IMR-90 (cell line): ENCODE results near the gene ADGRF1. TPM values are rescaled to one million over a fixed set of nuclear protein-coding genes. Genes with fewer than 3 reads are reported as not detected.

ENCODE experiments used
- ATAC-seq: fragments of 200-7000 bp; cut with Tn5 transposase; 2 replicates; pipeline ENCODE4 v1.9.1; 2020; ENCODE audit warnings: low read depth, mild to moderate bottlenecking, moderate library complexity
- BruUV-seq: library from RNA; stranded (reverse); fragments of 400-500 nt; replicated peaks from 2 replicates; lab custom pipeline; 2021; lab: Mats Ljungman, UMichigan
- CTCF ChIA-PET: fragments of 300-600 bp; formaldehyde crosslinking; extraction: SDS; loops from one replicate; lab custom pipeline; 2021; ENCODE audit warnings: antibody characterized with exemption; lab: Yijun Ruan, JAX
- POLR2A ChIA-PET: fragments of 300-600 bp; sonication (Branson Sonifier 250); formaldehyde crosslinking; loops from one replicate; lab custom pipeline; 2022; ENCODE audit warnings: antibody characterized with exemption; ENCODE audit not compliant: unreplicated experiment; lab: Charles Lee
- DNase-seq: peaks from one replicate; pipeline ENCODE4 v3.0.0; 2013
- H2AFZ ChIP-seq: replicated peaks from 2 replicates; pipeline ENCODE3; 2013; ENCODE audit warnings: low read length, mild to moderate bottlenecking; ENCODE audit not compliant: poor library complexity
- H2AK5ac ChIP-seq: 2 replicates; pipeline ENCODE4 v1.6.1; 2013; ENCODE audit warnings: low read depth, low read length, inconsistent platforms
- H2AK9ac ChIP-seq: replicated peaks from 2 replicates; pipeline ENCODE3; 2013; ENCODE audit warnings: mild to moderate bottlenecking, low read depth, low read length, moderate library complexity; ENCODE audit not compliant: poor library complexity
- H2BK120ac ChIP-seq: 2 replicates; pipeline ENCODE4 v1.6.1; 2013; ENCODE audit warnings: low read depth, low read length, inconsistent platforms
- H2BK15ac ChIP-seq: 3 replicates; pipeline ENCODE4 v1.6.1; 2013; ENCODE audit warnings: low read depth, low read length, inconsistent platforms
- H2BK20ac ChIP-seq: 2 replicates; pipeline ENCODE4 v1.6.1; 2013; ENCODE audit warnings: low read depth, mild to moderate bottlenecking, inconsistent platforms, low read length, moderate library complexity
- H2BK5ac ChIP-seq: 2 replicates; pipeline ENCODE4 v1.6.1; 2013; ENCODE audit warnings: mild to moderate bottlenecking, low read depth, low read length, inconsistent platforms; ENCODE audit not compliant: poor library complexity, severe bottlenecking
- H3K14ac ChIP-seq: replicated peaks from 2 replicates; pipeline ENCODE4 v1.6.1; 2013; ENCODE audit warnings: low read depth, low read length, inconsistent platforms
- H3K18ac ChIP-seq: 2 replicates; pipeline ENCODE4 v1.6.1; 2013; ENCODE audit warnings: low read depth, low read length, control low read depth
- H3K23ac ChIP-seq: 2 replicates; pipeline ENCODE4 v1.6.1; 2013; ENCODE audit warnings: low read depth, low read length, inconsistent platforms
- H3K27ac ChIP-seq: 2 replicates; pipeline ENCODE4 v1.5.1; 2013; ENCODE audit warnings: mild to moderate bottlenecking, control low read depth, low read length; ENCODE audit not compliant: insufficient read depth
- H3K27me3 ChIP-seq: 2 replicates; pipeline ENCODE4 v1.6.1; 2013; ENCODE audit warnings: low read length; ENCODE audit not compliant: control insufficient read depth, insufficient read depth
- H3K36me3 ChIP-seq: 2 replicates; pipeline ENCODE4 v1.6.1; 2013; ENCODE audit warnings: low read length, mixed read lengths; ENCODE audit not compliant: control insufficient read depth, insufficient read depth
- H3K4ac ChIP-seq: 2 replicates; pipeline ENCODE4 v1.6.1; 2013; ENCODE audit warnings: low read depth, low read length, inconsistent platforms
- H3K4me1 ChIP-seq: 2 replicates; pipeline ENCODE4 v1.6.1; 2013; ENCODE audit warnings: low read length, mixed read lengths; ENCODE audit not compliant: control insufficient read depth, insufficient read depth
- H3K4me2 ChIP-seq: 2 replicates; pipeline ENCODE4 v1.6.1; 2013; ENCODE audit warnings: low read depth, mild to moderate bottlenecking, control low read depth, low read length, moderate library complexity
- H3K4me3 ChIP-seq: 2 replicates; pipeline ENCODE4 v1.5.1; 2013; ENCODE audit warnings: low read depth, mild to moderate bottlenecking, control low read depth, low read length, moderate library complexity; ENCODE audit not compliant: insufficient read depth
- H3K56ac ChIP-seq: 2 replicates; pipeline ENCODE4 v1.6.1; 2013; ENCODE audit warnings: low read length, inconsistent platforms; ENCODE audit not compliant: insufficient read depth; ENCODE audit errors: extremely low read depth
- H3K79me1 ChIP-seq, 2 experiments: 2 replicates each; pipeline ENCODE4 v1.6.1; 2013; ENCODE audit warnings: low read length in 2 of 2, inconsistent platforms in 1 of 2, low read depth in 1 of 2
- H3K9ac ChIP-seq: 2 replicates; pipeline ENCODE4 v1.6.1; 2013; ENCODE audit warnings: low read depth, low read length, control low read depth
- H3K9me1 ChIP-seq: 2 replicates; pipeline ENCODE4 v1.6.1; 2013; ENCODE audit warnings: low read length, inconsistent platforms; ENCODE audit not compliant: insufficient read depth
- H3K9me3 ChIP-seq: 2 replicates; pipeline ENCODE4 v1.6.1; 2013; ENCODE audit warnings: low read length; ENCODE audit not compliant: control insufficient read depth, insufficient read depth
- H4K20me1 ChIP-seq: 2 replicates; pipeline ENCODE4 v1.6.1; 2013; ENCODE audit warnings: low read length, inconsistent platforms; ENCODE audit not compliant: insufficient read depth
- H4K5ac ChIP-seq: 2 replicates; pipeline ENCODE4 v1.6.1; 2013; ENCODE audit warnings: mild to moderate bottlenecking, low read depth, low read length, control low read depth
- H4K8ac ChIP-seq, 2 experiments: 2 replicates each; pipeline ENCODE4 v1.6.1; 2013; ENCODE audit warnings: low read depth in 2 of 2, low read length in 2 of 2, control low read depth in 1 of 2, inconsistent platforms in 1 of 2
- H4K91ac ChIP-seq: 2 replicates; pipeline ENCODE4 v1.6.1; 2013; ENCODE audit warnings: low read depth, low read length, inconsistent platforms; ENCODE audit not compliant: insufficient read depth
- BHLHE40 ChIP-seq: fragments of 150-350 bp; IDR thresholded peaks from 2 replicates; pipeline ENCODE4 v1.6.1; 2016; ENCODE audit warnings: mild to moderate bottlenecking, low read depth, low read length
- CEBPB ChIP-seq: IDR thresholded peaks from 2 replicates; pipeline ENCODE4 v1.6.1; 2012; ENCODE audit warnings: low read depth, low read length, improper control_type of control experiment
- CHD1 ChIP-seq: IDR thresholded peaks from 2 replicates; pipeline ENCODE4 v1.6.1; 2012; ENCODE audit warnings: low read depth, low read length, improper control_type of control experiment
- CTCF ChIP-seq: conservative IDR thresholded peaks from 2 replicates; pipeline ENCODE4 v1.5.1; 2012; ENCODE audit warnings: mild to moderate bottlenecking, low read depth, low read length, improper control_type of control experiment
- ELK1 ChIP-seq: fragments of 150-350 bp; IDR thresholded peaks from 2 replicates; pipeline ENCODE4 v1.6.1; 2016; ENCODE audit warnings: low read depth, mild to moderate bottlenecking, low read length, moderate library complexity, borderline replicate concordance
- FOS ChIP-seq: fragments of 150-350 bp; IDR thresholded peaks from 2 replicates; pipeline ENCODE4 v1.6.1; 2016; ENCODE audit warnings: low read depth, low read length
- MAFK ChIP-seq: IDR thresholded peaks from 2 replicates; pipeline ENCODE4 v1.6.1; 2012; ENCODE audit warnings: low read depth, low read length, improper control_type of control experiment
- MAZ ChIP-seq: IDR thresholded peaks from 2 replicates; pipeline ENCODE4 v1.6.1; 2012; ENCODE audit warnings: low read depth, mild to moderate bottlenecking, low read length, improper control_type of control experiment, moderate library complexity, borderline replicate concordance
- MXI1 ChIP-seq: IDR thresholded peaks from 2 replicates; pipeline ENCODE4 v1.6.1; 2012; ENCODE audit warnings: low read depth, mild to moderate bottlenecking, low read length, moderate library complexity, borderline replicate concordance
- NFE2L2 ChIP-seq: fragments of 150-350 bp; IDR thresholded peaks from 2 replicates; pipeline ENCODE4 v1.6.1; 2016; ENCODE audit warnings: low read depth, mild to moderate bottlenecking, low read length
- POLR2A ChIP-seq: IDR thresholded peaks from 2 replicates; pipeline ENCODE4 v1.6.1; 2012; ENCODE audit warnings: mild to moderate bottlenecking, low read depth, low read length
- RAD21 ChIP-seq: IDR thresholded peaks from 2 replicates; pipeline ENCODE4 v1.6.1; 2012; ENCODE audit warnings: low read length, improper control_type of control experiment
- RCOR1 ChIP-seq: IDR thresholded peaks from 2 replicates; pipeline ENCODE4 v1.6.1; 2012; ENCODE audit warnings: mild to moderate bottlenecking, low read length, improper control_type of control experiment; ENCODE audit not compliant: insufficient replicate concordance
- RFX5 ChIP-seq: IDR thresholded peaks from 2 replicates; pipeline ENCODE4 v1.8.0; 2012; ENCODE audit warnings: low read depth, mild to moderate bottlenecking, low read length, moderate library complexity
- SMC3 ChIP-seq: fragments of 150-350 bp; IDR thresholded peaks from 2 replicates; pipeline ENCODE4 v1.6.1; 2016; ENCODE audit warnings: low read depth, mild to moderate bottlenecking, antibody characterized with exemption, low read length, moderate library complexity
- USF2 ChIP-seq: fragments of 150-350 bp; IDR thresholded peaks from 2 replicates; pipeline ENCODE4 v1.6.1; 2017; ENCODE audit warnings: mild to moderate bottlenecking, antibody characterized with exemption, low read length, low read depth
- WGBS, 2 experiments: methylation state at CpG; one replicate each; pipeline versions ENCODE4 v1.1.5 to v1.1.7; 2013; ENCODE audit warnings: missing lambda C conversion rate in 2 of 2; ENCODE audit not compliant: insufficient read length in 1 of 2; ENCODE audit errors: extremely low coverage in 2 of 2; 5-methylcytosine and 5-hydroxymethylcytosine counted together
- dilution Hi-C: fragments of 300-500 bp; cut with HindIII; formaldehyde crosslinking; loops from one replicate; pipeline ENCODE4 v1.14.3; 2018; ENCODE audit warnings: low sequenced_read_pairs; ENCODE audit not compliant: unreplicated experiment
- in situ Hi-C: fragments of 300-500 bp; cut with MboI; formaldehyde crosslinking; loops from 3 replicates; pipeline ENCODE4 v1.14.3; 2019; ENCODE audit warnings: low sequenced_read_pairs, inconsistent platforms, mixed read lengths
- intact Hi-C: fragments of 100-400 bp; cut with micrococcal nuclease; formaldehyde crosslinking; loops from 2 replicates; pipeline ENCODE4 v1.10.0; 2022
- polyA plus RNA-seq, 3 experiments: library from polyadenylated mRNA; depleted of rRNA; stranded (reverse); fragments of >200 nt; gene quantifications; 2 replicates each; pipeline ENCODE4 v1.2.3, GENCODE V29; 2012; ENCODE audit warnings: low replicate concordance in 1 of 3
- total RNA-seq: library from RNA; depleted of rRNA; stranded (reverse); fragments of >200 nt; gene quantifications from 2 replicates; pipeline ENCODE4 v1.2.3, GENCODE V29; 2012

ADGRF1 gene
- total and polyA plus RNA-seq, 2 of the 4 experiments (the other 2 are of a cell fraction): not detected

GRCh38 chr6:47009583-47009982 lies 32.5 kb downstream of the ADGRF1 start:
- no peaks in the 10 kb centered on the region; the same call in 1 of the 2 replicates for H3K9me1 ChIP-seq
- no peaks in the 10 kb centered on the region for H4K20me1 ChIP-seq
- TF ChIP-seq POLR2A (no peak), RCOR1 (no peak), MXI1 (no peak), CTCF (no peak), ELK1 (no peak), FOS (no peak), USF2 (no peak), MAFK (no peak), SMC3 (no peak), RAD21 (no peak), CEBPB (no peak), BHLHE40 (no peak), CHD1 (no peak), NFE2L2 (no peak), MAZ (no peak), RFX5 (no peak)
- no peak overlapping the region for H4K8ac ChIP-seq
- no peak overlapping the region for H3K27ac ChIP-seq
- no peak overlapping the region for H2BK120ac ChIP-seq
- no peak overlapping the region for H3K4me2 ChIP-seq
- H3K9ac ChIP-seq: no peak overlapping the region
- dilution Hi-C loops (no loop called here), intact Hi-C loops (no loop called here), in situ Hi-C loops (no loop called here)
- no peak overlapping the region for H2AK9ac ChIP-seq
- no peak overlapping the region for H3K14ac ChIP-seq
- H3K36me3 ChIP-seq: no peaks in the 10 kb centered on the region
- no peak overlapping the region for H2BK5ac ChIP-seq
- CTCF ChIA-PET: no interaction called here
- no peaks in the 10 kb centered on the region for H3K79me1 ChIP-seq
- no peaks in the 10 kb centered on the region for H3K27me3 ChIP-seq
- no peak overlapping the region for H2AK5ac ChIP-seq
- H4K91ac ChIP-seq: no peak overlapping the region
- POLR2A ChIA-PET: no interaction called here
- H3K4me3 ChIP-seq: no peak overlapping the region
- H2BK20ac ChIP-seq: no peak overlapping the region
- H3K23ac ChIP-seq: no peak overlapping the region
- no peak overlapping the region for H2AFZ ChIP-seq
- H4K5ac ChIP-seq: no peak overlapping the region
- no peak for DNase-seq
- H3K18ac ChIP-seq: no peak overlapping the region
- no peak for ATAC-seq
- H3K56ac ChIP-seq: no peak overlapping the region
- no peaks in the 10 kb centered on the region for H3K9me3 ChIP-seq
- no peak overlapping the region for H3K4ac ChIP-seq
- 83% methylated on average over 1 of the region's 7 CpGs; no CpG with 5 or more reads in 1 of the 2 experiments for WGBS, 2 experiments
- BruUV-seq: no TSS peak
- H2BK15ac ChIP-seq: no peak overlapping the region
- H3K4me1 ChIP-seq: no peaks in the 10 kb centered on the region
